Epithelial cell of proximal tubule (primary cell): ENCODE results near the gene ICA1L. TPM values are rescaled to one million over a fixed set of nuclear protein-coding genes. Genes with fewer than 3 reads are reported as not detected.
"Not testable (repeated sequence)": the region's sequence is repeated elsewhere in the genome, so short reads cannot be mapped to it uniquely, and the experiment has no call there.

Experiments used
- DNase-seq: peaks from one replicate; pipeline ENCODE4 v3.0.0-alpha.2; 2011; ENCODE audit warnings: low read depth
- H3K4me3 ChIP-seq: 2 replicates; pipeline ENCODE4 v1.5.1; 2011; ENCODE audit warnings: low read depth, mild to moderate bottlenecking, low read length
- CTCF ChIP-seq: conservative IDR thresholded peaks from 2 replicates; pipeline ENCODE4 v1.5.1; 2012; ENCODE audit warnings: low read depth, mild to moderate bottlenecking, low read length
- total RNA-seq: library from RNA; depleted of rRNA; stranded (reverse); fragments of >200 nt; gene quantifications from 2 replicates; pipeline ENCODE4 v1.2.3, GENCODE V29; 2015

ICA1L gene
- total RNA-seq, 1 donor from 2014 or later, result 3.3 TPM

GRCh38 chr2:202909394-202910192 lies 38.0 kb upstream of the ICA1L start:
- peak overlapping the region; percentile 92 for H3K4me3 ChIP-seq
- DNase-seq, result no peak
- no peak for TF ChIP-seq CTCF

- H3K4me3 ChIP-seq, result no peak overlapping the region
- TF ChIP-seq CTCF, result no peak
- DNase-seq, result no peak
These were observed 36.6 kb upstream of the ICA1L start for GRCh38 chr2:202908186-202908585.

GRCh38 chr2:202905507-202905906 lies 33.9 kb upstream of the ICA1L start:
- DNase-seq, H3K4me3 ChIP-seq: not testable (repeated sequence)

- H3K4me3 ChIP-seq, result no peak overlapping the region
- no peak for TF ChIP-seq CTCF
- no peak for DNase-seq
These were observed 13.6 kb upstream of the ICA1L start for GRCh38 chr2:202885190-202885589.

GRCh38 chr2:202883987-202884675 lies 12.6 kb upstream of the ICA1L start:
- TF ChIP-seq CTCF, result peak; percentile 27
- no peak for DNase-seq
- no peak overlapping the region for H3K4me3 ChIP-seq

DNA sequence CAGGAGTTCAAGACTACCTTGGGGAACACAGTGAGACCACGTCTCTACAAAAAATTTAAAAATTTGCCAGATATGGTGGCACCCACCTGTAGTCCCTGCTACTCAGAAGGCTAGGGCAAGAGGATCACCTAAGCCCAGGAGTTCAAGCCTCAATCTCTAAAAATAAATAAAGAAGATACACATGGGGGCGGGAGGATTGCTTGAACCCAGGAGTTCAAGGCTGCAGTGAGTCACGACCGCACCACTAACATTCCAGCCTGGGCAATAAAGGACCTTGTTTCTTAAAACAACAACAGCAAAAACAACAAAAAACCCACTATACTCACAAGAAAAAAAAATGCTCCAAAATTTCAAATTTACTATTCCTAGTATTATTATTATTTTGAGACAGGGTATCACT lies 10.0 kb upstream of the ICA1L start:
- no peak for DNase-seq
- H3K4me3 ChIP-seq, result no peak overlapping the region
- TF ChIP-seq CTCF, result no peak

GRCh38 chr2:202877699-202878098 lies 6.1 kb upstream of the ICA1L start:
- no peak for TF ChIP-seq CTCF
- no peak for DNase-seq
- no peak overlapping the region for H3K4me3 ChIP-seq
